ENCODE results near the gene SWT1.
A peak's percentile ranks its signal among the peaks of the same experiment; 100 is the strongest.
"Not testable (repeated sequence)": the region's sequence is repeated elsewhere in the genome, so short reads cannot be mapped to it uniquely, and the experiment has no call there.

The SWT1 gene

DNA sequence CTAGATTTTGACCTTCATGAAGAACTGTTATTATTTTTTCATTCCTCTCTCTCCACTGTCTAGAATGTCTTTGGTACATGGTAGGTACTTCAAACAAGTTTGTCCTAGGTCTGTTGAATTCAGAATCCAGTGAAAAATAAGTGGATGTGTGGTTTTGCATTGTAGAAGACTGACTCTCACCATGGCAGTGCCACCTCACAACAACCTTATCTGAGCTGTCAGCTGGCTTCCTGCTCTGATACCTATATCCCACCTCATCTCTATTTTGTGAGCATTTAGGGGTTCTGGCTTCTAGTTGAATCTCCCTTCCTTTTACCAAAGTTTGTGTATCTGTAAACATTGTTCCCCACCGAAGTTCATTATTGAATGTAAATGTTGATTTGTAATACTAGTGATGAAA, 9.1 kb downstream of the SWT1 start:
- no peak for DNase-seq (ENCODE audit: low read depth)

DNA sequence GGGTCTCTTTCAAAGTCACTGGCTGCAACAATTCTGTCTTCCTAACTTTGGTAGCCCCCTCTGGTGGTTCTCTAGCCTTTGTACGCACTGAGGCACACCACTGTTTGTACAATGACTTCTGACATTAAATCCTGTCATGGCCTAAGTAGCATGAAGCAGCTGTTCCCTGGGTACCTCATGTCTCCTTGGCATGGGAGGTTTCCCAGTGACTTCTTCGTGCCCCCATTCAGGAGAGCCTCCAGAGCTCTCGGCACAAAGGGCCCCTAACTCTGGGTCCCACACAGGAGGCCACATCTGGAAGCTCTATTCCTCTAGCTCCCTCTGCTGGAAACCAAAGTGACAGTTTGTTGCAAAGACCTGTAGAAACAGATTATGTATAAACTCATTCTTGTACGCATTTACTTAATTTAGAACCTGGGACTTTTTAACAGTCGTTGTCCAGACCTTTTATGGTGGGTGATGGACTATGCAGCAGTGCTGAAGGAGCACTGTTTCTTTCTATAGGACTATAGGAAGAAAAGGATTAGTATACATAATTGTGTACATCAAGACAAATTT, 13.4 kb downstream of the SWT1 start:
- DNase-seq (ENCODE audit: low read depth): peak; percentile 23

DNA sequence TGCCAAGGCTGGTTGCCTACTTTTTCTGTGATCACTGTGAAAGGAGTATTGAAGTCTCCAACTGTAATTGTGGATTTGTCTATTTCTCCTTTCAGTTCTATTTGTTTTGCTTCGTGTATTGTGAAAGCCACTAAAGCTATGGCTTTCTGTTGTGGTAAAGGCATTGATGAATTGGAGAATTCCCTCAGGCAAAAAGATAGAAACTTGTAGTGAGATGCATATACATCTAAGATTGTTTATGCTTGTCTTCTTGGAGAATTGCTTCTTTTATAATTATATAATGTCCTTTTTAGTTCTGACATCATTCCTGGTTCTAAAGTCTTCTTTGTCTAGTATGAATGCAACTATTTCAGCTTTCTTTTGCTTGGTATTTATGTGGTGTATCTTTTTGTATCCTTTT, 36.8 kb downstream of the SWT1 start:
- no peak for DNase-seq (ENCODE audit: low read depth)

DNA sequence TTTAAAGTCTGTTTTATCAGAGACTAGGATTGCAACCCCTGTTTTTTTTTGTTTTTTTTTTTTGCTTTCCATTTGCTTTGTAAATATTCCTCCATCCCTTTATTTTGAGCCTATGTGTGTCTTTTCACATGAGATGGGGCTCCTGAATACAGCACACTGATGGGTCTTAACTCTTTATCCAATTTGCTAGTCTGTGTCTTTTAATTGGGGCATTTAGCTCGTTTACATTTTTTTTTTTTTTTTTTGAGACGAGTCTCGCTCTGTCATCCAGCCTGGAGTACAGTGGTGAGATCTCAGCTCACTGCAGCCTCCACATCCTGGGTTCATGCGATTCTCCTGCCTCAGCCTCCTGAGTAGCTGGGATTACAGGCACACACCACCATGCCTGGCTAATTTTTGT, 41.7 kb downstream of the SWT1 start:
- DNase-seq (ENCODE audit: low read depth): not testable (repeated sequence)

DNA sequence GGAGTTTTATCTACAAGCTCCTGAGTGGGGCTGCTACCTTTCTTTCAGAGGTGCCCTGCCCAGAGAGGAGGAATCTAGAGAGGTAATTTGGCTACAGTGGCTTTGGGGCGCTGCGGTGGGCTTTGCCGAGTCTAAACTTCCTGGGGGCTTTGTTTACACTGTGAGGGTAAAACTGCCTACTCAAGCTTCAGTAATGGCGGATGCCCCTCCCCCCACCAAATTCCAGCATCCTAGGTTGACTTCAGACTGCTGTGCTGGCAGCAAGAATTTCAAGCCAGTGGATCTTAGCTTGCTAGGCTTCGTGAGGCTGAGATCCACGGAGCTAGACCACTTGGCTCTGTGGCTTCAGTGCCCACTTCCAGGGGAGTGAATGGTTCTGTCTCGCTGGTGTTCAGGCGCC, 43.9 kb downstream of the SWT1 start:
- no peak for DNase-seq (ENCODE audit: low read depth)

DNA sequence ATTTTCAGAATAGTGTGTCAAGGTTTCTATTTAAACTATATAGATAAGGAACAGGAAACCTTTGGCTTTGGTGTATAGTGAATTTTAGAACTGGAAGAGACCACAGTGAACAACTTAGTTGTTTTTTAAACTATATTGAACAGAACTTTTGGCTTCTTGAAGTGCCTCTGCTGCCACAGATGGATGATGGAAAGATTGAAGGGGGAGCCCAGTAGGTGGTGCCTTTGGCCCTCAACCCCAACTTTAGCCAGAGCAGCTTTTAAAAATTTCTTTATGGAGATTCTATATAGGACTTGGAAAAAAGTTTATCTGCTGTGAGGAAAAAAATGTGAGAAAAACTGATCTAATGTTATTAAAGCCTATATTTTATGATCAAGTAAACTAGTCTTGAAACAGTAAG, 50.2 kb downstream of the SWT1 start:
- no peak for DNase-seq (ENCODE audit: low read depth)

DNA sequence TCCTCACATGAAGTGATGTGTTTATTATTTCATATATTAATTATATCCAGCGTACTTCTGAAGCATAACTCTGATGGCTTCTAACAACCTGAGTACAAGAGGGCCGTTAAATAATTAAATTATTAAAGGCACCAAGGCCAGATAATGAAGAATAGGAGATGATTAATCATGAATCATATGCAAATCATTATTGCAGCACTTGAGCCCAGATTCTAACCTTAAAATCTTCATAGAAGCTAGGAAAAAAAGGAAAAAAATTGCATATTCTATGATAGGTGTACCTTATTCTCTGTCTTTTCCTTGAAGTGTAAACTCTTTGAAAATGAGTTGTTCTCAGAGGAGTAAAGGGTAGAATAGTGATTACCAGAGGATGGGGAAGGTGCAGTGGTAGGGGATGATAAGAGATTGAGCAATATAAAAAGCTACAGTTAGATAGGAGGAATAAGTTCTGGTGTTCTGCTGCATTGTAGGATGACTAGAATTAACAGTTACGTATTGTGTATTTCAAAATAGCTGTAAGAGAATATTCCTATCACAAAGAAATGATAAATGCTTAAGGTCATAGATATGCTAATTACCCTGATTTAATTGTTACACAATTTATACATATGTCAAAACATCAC, 51.1 kb downstream of the SWT1 start:
- DNase-seq (ENCODE audit: low read depth): no peak

DNA sequence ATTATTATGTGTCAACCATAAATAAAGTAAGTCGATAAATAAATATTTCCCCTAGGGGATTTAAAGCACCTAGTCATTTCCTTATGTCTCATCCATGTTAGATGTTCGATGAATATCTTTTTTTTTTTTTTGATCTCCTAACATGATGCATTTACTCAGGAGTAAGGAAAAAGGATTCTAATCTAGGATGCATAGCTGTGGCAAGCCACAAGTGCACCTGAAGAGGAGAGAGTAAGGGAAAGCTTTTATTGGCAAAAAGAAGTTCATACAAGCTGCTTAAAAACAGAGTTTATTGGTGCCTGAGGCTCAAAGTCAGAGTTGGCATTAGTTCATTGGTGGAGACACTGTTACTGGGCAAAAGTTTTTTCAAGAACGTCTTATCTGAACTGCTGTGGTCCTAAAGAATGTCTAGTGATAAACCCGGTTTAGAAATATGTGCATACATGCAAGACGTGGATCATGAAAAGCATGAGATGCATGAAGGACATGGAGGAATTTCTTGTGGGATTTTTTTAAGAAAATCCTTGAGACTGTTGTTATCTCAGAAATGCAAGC, 51.7 kb downstream of the SWT1 start:
- no peak for DNase-seq (ENCODE audit: low read depth)

DNA sequence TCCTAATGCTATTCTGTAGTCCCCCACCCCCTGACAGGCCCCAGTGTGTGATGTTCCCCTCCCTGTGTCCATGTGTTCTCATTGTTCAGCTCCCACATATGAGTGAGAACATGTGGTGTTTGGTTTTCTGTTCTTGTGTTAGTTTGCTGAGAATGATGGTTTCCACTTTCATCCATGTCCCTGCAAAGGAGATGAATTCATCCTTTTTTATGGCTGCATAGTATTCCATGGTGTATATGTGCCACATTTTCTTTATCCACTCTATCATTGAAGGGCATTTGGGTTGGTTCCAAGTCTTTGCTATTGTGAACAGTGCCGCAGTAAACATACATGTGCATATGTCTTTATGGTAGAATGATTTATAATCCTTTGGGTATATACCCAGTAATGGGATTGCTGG, 52.4 kb downstream of the SWT1 start:
- not testable (repeated sequence) for DNase-seq (ENCODE audit: low read depth)

DNA sequence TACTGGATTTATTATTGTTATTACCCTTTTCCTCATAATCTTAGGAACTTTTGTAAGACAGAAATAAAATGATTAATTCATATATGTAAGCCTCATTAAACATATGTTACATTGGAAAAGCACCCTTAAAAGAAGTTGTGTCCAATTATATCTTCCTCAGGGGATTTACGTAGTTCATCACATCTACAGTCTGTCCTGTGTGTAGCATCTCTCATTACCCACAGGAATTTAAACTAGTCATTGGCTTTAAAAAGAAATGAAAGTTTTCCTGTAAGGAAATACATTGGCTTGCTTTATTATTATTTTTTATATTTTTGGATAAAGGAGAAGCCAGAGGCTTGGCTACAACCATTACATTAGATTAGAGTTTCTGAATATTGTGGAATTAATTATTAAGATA, 56.1 kb downstream of the SWT1 start:
- DNase-seq (ENCODE audit: low read depth): no peak

DNA sequence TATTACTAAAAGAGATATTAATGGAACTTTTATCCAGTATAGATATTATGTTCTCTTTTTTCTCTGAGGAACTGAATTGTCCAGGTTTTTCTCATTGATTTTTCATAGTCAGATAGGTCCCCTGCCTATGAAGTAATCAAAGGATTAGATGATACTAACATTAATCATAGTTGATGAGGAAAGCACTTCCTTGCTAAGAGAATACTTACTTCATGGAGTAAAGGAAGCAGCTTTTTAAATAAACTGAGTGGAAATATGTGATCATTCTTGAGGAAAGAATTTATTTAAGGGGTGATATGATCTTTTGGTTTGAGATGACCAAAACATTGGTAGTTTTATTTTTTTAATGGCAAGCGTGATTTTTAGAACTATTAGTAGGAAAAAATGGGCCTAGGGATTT, 58.9 kb downstream of the SWT1 start:
- no peak for DNase-seq (ENCODE audit: low read depth)

DNA sequence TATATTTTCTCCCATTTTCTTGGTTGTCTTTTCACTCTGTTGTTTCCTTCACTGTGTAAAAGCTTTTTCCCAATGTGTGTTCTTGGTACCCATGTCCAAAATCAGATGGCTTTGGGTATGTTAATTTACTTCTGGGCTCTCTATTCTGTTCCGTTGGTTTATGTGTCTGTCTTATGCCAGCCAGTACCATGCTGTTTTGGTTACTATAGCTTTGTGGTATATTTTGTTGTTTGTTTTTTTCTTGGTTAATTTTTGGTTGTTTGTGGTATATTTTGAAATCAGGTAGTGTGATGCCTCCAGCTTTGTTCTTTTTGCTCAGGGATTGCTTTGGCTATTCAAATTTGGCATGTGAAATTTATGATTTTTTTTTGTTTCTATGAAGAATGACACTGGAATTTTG, 67.2 kb downstream of the SWT1 start:
- DNase-seq (ENCODE audit: low read depth): no peak

DNA sequence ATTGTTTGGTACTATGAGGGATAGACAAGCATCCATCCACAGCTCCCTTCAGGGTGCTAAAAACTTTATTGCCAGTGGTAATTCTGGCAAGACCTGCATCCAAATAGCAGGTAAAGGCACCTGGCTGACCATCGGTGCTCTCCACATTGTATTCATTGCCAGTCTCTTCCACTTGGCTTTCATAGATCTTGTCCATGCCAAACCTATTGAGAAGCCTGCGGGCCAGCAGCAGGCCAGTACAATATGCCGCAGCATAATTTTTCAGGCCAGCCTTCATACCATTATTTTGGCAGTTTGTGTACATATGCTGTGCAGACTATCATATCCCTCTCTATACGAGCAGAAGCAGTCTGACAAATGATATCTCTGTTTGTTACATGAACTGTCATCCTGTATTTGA, 70.2 kb downstream of the SWT1 start:
- DNase-seq (ENCODE audit: low read depth): no peak

DNA sequence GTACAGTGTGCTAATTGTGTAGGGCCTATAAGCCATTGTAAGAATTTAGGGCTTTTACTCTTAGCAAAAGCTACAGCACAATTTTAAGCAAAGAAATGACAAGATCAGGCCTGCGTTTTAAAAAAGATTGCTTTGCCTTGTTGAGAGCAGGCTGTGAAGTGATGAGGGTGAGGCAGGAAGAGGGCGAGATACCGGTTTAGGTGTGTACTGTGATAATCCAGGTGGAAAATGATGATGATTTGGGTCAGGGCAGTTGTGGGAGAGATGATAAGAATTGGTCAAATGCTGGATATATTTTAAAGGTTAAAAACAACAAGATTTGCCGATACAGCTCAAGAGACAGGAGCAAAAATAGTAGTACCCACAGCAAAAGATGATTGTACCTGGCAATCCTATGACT, 72.0 kb downstream of the SWT1 start:
- DNase-seq (ENCODE audit: low read depth): no peak

DNA sequence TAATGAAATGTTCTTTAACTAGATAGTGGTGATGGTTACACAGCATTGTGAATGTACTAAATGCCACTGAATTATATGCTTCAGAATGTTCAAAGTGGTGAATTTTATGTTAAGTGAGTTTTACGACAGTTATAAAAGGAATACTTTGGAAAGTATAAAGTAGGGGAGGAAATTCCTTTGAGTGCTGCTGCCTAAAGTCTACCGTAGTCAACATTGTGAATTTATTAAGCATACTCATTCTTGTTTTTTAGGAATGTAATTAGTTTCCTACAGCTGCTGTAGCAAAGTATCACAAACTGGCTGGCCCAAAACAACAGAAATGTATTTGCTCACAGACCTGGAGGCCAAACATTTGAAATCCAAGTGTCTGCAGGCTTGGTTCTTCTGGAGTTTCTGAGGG, 73.0 kb downstream of the SWT1 start:
- no peak for DNase-seq (ENCODE audit: low read depth)

DNA sequence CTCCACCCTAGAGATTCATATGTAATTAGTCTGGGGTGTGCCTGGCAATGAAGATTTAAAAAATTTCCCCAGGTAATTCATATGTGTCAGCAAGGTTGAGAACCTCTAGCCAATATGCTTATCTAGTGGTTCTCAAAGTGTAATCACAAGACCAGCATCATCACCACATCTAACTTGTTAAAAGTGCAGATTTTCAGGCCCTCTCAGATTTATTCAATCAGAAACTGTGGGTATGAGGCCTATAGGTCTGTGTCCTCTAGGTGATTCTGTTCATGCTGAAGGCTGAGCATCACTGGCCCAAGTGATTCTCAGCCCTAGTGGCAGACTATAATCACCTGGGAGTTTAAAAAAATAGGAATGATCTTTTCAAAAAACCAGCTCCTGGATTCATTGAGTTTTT, 75.9 kb downstream of the SWT1 start:
- DNase-seq (ENCODE audit: low read depth): no peak

DNA sequence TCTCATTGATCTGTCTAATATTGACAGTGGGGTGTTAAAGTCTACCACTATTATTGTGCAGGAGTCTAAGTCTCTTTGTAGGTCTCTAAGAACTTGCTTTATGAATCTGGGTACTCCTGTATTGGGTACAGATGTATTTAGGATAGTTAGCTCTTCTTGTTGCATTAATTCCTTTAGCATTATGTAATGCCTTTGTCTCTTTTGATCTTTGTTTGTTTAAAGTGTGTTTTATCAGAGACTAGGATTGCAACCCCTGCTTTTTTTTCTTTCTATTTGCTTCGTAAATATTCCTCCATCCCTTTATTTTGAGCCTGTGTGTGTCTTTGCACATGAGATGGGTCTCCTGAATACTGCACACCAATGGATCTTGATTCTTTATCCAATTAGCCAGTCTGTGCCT, 77.2 kb downstream of the SWT1 start:
- DNase-seq (ENCODE audit: low read depth): not testable (repeated sequence)

DNA sequence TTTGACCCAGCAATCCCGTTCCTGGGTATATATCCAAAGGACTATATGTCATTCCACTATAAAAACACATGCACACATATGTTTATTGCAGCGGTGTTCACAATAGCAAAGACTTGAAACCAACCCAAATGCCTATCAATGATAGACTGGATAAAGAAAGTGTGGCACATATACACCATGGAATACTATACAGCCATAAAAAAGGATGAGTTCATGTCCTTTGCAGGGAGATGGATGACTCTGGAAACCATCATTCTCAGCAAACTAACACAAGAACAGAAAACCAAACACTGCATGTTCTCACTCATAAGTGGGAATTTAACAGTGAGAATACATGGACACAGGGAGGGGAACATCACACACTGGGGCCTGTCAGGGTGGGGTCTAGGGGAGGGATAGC, 80.2 kb downstream of the SWT1 start:
- DNase-seq (ENCODE audit: low read depth): not testable (repeated sequence)

DNA sequence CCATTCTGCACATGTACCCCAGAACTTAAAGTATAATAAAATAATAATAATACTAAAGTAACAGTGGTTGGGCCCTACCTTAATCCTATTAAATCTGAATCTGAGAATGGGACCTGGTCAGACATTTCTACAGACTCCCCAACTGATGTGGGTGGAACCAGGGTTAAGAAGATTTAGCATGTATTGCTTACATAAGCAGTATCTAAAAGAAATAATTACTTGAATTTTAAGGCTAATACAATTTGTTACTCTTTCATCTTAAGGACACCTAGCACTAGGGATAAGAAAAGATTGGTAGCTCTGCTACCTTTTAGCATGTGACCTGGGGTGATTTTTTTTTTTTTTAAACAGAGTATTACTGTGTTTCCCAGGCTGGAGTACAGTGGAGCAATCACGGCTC, 80.7 kb downstream of the SWT1 start:
- no peak for DNase-seq (ENCODE audit: low read depth)

DNA sequence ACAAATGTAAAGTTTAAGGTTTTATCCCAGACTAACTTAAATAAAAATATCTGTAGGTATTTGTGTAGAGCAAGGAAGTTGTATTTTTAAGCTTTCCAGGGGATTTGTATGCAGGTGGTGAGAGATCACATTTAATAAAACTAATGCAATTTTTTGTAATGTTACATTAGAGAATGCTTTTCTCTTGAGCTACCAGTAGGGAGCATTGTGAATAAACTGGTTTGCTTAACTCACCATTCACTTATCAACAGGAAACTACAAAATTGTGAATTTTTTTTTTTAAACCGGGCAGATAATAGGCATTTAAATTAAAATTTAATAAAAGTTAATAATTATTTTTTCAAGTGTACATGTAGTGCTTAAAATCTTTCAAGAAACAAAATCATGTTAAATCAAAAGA, 81.5 kb downstream of the SWT1 start:
- DNase-seq (ENCODE audit: low read depth): no peak

DNA sequence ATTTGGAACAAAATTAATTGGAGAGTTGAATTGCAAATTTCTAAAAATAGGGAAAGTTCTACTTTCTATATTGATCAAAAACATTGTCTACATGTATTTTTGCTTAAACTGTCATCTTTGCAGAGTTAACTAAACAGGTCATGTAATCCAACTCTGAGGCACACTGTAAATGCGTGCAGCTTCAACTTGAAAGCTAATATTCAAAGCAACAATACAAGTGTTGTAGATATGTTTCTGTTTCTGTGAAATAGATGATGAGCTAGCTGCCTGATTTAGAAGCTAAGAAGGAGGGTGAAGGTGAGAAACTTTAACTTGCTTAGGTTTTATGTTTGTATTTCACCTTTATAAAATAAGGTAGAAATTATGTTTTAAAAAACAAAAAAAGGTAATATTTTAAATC, 82.9 kb downstream of the SWT1 start:
- no peak for DNase-seq (ENCODE audit: low read depth)

DNA sequence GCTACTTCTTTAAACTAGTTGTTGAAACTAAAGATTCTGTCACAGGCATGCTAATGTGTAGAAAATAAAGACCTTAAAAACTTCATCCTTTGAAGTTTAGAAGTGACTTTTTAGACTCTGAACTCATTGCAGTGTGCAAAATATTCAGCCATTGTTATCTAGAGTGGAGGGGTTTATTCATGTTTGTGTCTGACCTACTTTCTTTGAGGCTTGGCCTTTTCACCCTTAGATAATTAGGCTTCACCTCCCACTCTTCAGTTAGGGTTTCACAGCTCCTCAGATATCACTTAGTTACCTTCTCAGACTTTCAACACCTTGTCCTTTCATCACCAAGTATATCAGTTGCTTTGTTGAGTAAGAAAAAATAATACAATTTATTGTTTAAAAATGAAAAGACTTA, 84.2 kb downstream of the SWT1 start:
- no peak for DNase-seq (ENCODE audit: low read depth)

DNA sequence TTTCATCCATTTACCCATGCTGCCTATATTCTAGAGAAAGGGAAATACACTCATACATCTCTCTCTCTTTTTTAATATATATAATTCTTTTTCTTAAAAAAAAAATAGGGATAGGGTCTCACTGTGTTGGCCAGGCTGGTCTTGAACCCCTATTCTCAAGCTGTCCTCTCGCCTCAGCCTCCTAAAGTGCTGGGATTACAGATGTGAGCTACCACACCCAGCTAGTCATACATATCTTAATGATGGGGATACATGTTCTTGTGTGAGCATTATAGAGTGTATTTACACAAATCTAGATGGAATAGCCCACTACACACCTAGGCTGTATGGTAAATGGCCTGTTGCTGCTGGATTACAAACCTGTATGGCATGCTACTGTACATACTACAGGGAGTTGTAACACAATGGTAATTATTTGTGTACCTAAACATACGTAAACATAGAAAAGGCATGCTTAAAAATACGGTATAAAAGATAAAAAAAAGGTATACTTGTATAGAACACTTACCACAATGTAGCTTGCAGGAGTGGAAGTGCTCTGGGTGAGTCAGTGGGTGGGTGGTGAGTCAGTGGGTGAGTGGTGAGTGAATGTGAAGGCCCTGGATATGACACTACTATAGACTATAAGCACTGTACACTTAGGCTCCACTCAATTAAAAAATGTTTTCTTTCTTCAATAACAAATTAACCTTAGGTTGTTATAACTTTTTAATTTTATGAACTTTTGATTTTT, 87.2 kb downstream of the SWT1 start:
- DNase-seq (ENCODE audit: low read depth): peak; percentile 64

DNA sequence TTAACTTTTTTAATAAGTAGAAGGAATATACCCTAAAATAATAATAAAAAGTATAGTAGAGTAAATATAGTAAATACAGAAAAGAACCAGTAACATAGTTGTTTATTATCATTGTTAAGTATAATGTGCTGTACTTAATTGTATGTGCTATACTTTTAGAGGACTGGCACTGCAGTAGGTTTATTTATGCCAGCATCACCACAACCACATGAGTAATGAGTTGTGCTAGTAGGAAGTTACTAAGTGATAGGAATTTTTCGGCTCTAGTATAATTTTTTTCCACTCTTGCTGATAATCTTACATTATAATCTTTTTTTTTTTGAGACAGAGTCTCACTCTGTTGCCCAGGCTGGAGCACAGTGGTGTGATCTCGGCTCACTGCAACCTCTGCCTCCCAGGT, 88.5 kb downstream of the SWT1 start:
- no peak for DNase-seq (ENCODE audit: low read depth)
